Activated CD8-positive, alpha-beta T cell treated with anti-CD3 and anti-CD28 coated beads for 36 hours (primary cell): ENCODE results near the gene MGST2. TPM values are rescaled to one million over a fixed set of nuclear protein-coding genes. Genes with fewer than 3 reads are reported as not detected.

Experiments used
- ATAC-seq: fragments of 200-7000 bp; cut with Tn5 transposase; one replicate; pipeline ENCODE4 v1.10.0; 2021; ENCODE audit warnings: mild to moderate bottlenecking, moderate library complexity
- CTCF ChIA-PET: fragments of 350-600 bp; sonication (Branson Sonifier 250); formaldehyde crosslinking; loops from one replicate; lab custom pipeline; 2021; ENCODE audit warnings: antibody characterized with exemption; lab: Charles Lee
- POLR2A ChIA-PET: fragments of 350-600 bp; sonication (Branson Sonifier 250); formaldehyde crosslinking; loops from one replicate; lab custom pipeline; 2021; ENCODE audit warnings: antibody characterized with exemption; lab: Charles Lee
- DNase-seq: peaks from one replicate; pipeline ENCODE4 v3.0.0-alpha.2; 2020
- H3K27ac Mint-ChIP-seq: one replicate; pipeline ENCODE4 v1.8.0; 2021; ENCODE audit warnings: mild to moderate bottlenecking, mixed read lengths
- H3K27me3 Mint-ChIP-seq: one replicate; pipeline ENCODE4 v1.8.0; 2021; ENCODE audit warnings: mixed read lengths
- H3K36me3 Mint-ChIP-seq: one replicate; pipeline ENCODE4 v1.8.0; 2021; ENCODE audit warnings: low read depth, mixed read lengths
- H3K4me1 Mint-ChIP-seq: one replicate; pipeline ENCODE4 v1.8.0; 2021; ENCODE audit warnings: low read depth, mixed read lengths
- H3K4me3 Mint-ChIP-seq: one replicate; pipeline ENCODE4 v1.8.0; 2021; ENCODE audit warnings: mild to moderate bottlenecking, moderate library complexity, mixed read lengths
- H3K9me3 Mint-ChIP-seq: one replicate; pipeline ENCODE4 v1.8.0; 2021; ENCODE audit warnings: mixed read lengths
- CTCF ChIP-seq: fragments of 200-600 bp; IDR thresholded peaks from one replicate; pipeline ENCODE4 v1.8.0; 2022; ENCODE audit warnings: antibody characterized with exemption, mild to moderate bottlenecking
- intact Hi-C: fragments of 100-400 bp; cut with micrococcal nuclease; formaldehyde crosslinking; loops from one replicate; pipeline ENCODE4 v1.10.0; 2022
- total RNA-seq, 2 experiments: library from RNA; stranded (reverse); gene quantifications; one replicate each; pipeline ENCODE4 v1.2.3, GENCODE V29; 2021

Gene MGST2
- 10 to 100 TPM; 11.7 to 12.4 TPM for total RNA-seq

- peak within 1 kb of the TSS; percentile 75 for H3K4me3 Mint-ChIP-seq
- ATAC-seq (peak; percentile 83), DNase-seq (peak; percentile 59)
- ChIA-PET CTCF (interaction anchor here (1.2 to 3.4 kb wide), 6 partner anchors 9 to 694 kb away, joined by 3 to 21 read pairs (median 5); no protein-coding TSS in a partner anchor), POLR2A (interaction anchor here (0.6 to 2.1 kb wide), 3 partner anchors 8 to 12 kb away, joined by 3 to 7 read pairs (median 3); no protein-coding TSS in a partner anchor)
- peak within 1 kb of the TSS; percentile 84 for H3K27ac Mint-ChIP-seq
- no peaks in the 10 kb centered on the region for H3K36me3 Mint-ChIP-seq
- intact Hi-C loops: no loop called here
- no peaks in the 10 kb centered on the region for H3K9me3 Mint-ChIP-seq
- H3K27me3 Mint-ChIP-seq: peaks cover 1% of the 10 kb centered on the region
- TF ChIP-seq CTCF: no peak
- peaks cover 18% of the 10 kb centered on the region for H3K4me1 Mint-ChIP-seq
Observed at GRCh38 chr4:139665690-139666529, at the start of gene MGST2. TSS of gene MGST2 (plus strand) at chr4:139665819. CDS start at chr4:139666020, 201 bp downstream.

- Mint-ChIP-seq H3K4me1 (no peaks in the 10 kb centered on the region), H3K36me3 (no peaks in the 10 kb centered on the region), H3K9me3 (no peaks in the 10 kb centered on the region), H3K27ac (no peak overlapping the region), H3K27me3 (no peaks in the 10 kb centered on the region), H3K4me3 (no peak overlapping the region)
- POLR2A ChIA-PET: no interaction called here
- DNase-seq (no peak), ATAC-seq (no peak)
- CTCF ChIA-PET: interaction anchor here (1.1 to 3.2 kb wide), 5 partner anchors 10 to 587 kb away, joined by 3 to 18 read pairs (median 8); no protein-coding TSS in a partner anchor
- TF ChIP-seq CTCF: peak; percentile 11
- intact Hi-C loops: no loop called here
Observed at GRCh38 chr4:139617702-139618490, 47.7 kb upstream of the MGST2 start.

GRCh38 chr4:139619644-139620043 is 46.0 kb upstream of the MGST2 start:
- H3K4me1 Mint-ChIP-seq: no peaks in the 10 kb centered on the region
- intact Hi-C loops: no loop called here
- H3K9me3 Mint-ChIP-seq: no peaks in the 10 kb centered on the region
- ChIA-PET CTCF (interaction anchor here (1.0 to 2.5 kb wide), 9 partner anchors 8 to 38 kb away, joined by 3 to 13 read pairs (median 6); no protein-coding TSS in a partner anchor), POLR2A (interaction anchor here (0.6 kb wide), 1 partner anchor 116 kb away, joined by 3 read pairs; no protein-coding TSS in a partner anchor)
- H3K36me3 Mint-ChIP-seq: no peaks in the 10 kb centered on the region
- peak; percentile 55 for TF ChIP-seq CTCF
- DNase-seq (no peak), ATAC-seq (peak; percentile 69)
- H3K27me3 Mint-ChIP-seq: no peaks in the 10 kb centered on the region
- no peak overlapping the region for H3K4me3 Mint-ChIP-seq
- H3K27ac Mint-ChIP-seq: no peak overlapping the region

- no peaks in the 10 kb centered on the region for H3K27me3 Mint-ChIP-seq
- POLR2A ChIA-PET: no interaction called here
- H3K4me1 Mint-ChIP-seq: no peaks in the 10 kb centered on the region
- CTCF ChIA-PET: interaction anchor here (0.6 kb wide), 1 partner anchor 80 kb away, joined by 3 read pairs; no protein-coding TSS in a partner anchor
- no peak for TF ChIP-seq CTCF
- H3K27ac Mint-ChIP-seq: no peak overlapping the region
- DNase-seq (no peak), ATAC-seq (no peak)
- H3K4me3 Mint-ChIP-seq: no peak overlapping the region
- no peaks in the 10 kb centered on the region for H3K9me3 Mint-ChIP-seq
- intact Hi-C loops: no loop called here
- H3K36me3 Mint-ChIP-seq: no peaks in the 10 kb centered on the region
Observed at GRCh38 chr4:139622901-139623381, 42.7 kb upstream of the MGST2 start.
